Heart right ventricle (tissue), 16 donors: ENCODE results near the gene RAP1GAP2. TPM values are rescaled to one million over a fixed set of nuclear protein-coding genes. Genes with fewer than 3 reads are reported as not detected.

Experiments used
- ATAC-seq, 8 donors: fragments of 200-7000 bp; cut with Tn5 transposase; one replicate each; pipeline ENCODE4 v1.9.1; 2020; ENCODE audit warnings: mild to moderate bottlenecking in 8 of 8, moderate library complexity in 8 of 8, moderate number of reproducible peaks in 1 of 8
- DNase-seq, 2 donors: peaks; one replicate each; pipeline ENCODE4 v3.0.0-alpha.2; 2020
- H3K27ac ChIP-seq, 10 donors: fragments of 200-600 bp; sonication (generic) in 2 of 10; one replicate each; pipeline versions ENCODE4 v1.5.0 to v1.8.0; 2020 to 2022; ENCODE audit warnings: mild to moderate bottlenecking in 3 of 10
- H3K27me3 ChIP-seq, 7 donors: fragments of 200-600 bp; one replicate each; pipeline ENCODE4 v1.8.0; 2021 to 2022; ENCODE audit warnings: mild to moderate bottlenecking in 2 of 7
- H3K36me3 ChIP-seq, 9 donors: fragments of 200-600 bp; sonication (generic) in 1 of 9; one replicate each; pipeline versions ENCODE4 v1.5.0 to v1.8.0; 2020 to 2022; ENCODE audit warnings: mild to moderate bottlenecking in 2 of 9
- H3K4me1 ChIP-seq, 9 donors: fragments of 200-600 bp; sonication (generic) in 1 of 9; one replicate each; pipeline versions ENCODE4 v1.5.0 to v1.8.0; 2020 to 2022; ENCODE audit warnings: mild to moderate bottlenecking in 4 of 9
- H3K4me3 ChIP-seq, 10 donors: fragments of 200-600 bp; sonication (generic) in 2 of 10; one replicate each; pipeline versions ENCODE4 v1.5.0 to v1.8.0; 2020 to 2022; ENCODE audit warnings: mild to moderate bottlenecking in 7 of 10, moderate library complexity in 2 of 10
- H3K9me3 ChIP-seq, 11 donors: fragments of 200-600 bp in 10 of 11; sonication (generic) in 2 of 11; one replicate each; pipeline versions ENCODE4 v1.5.0 to v1.8.0; 2013 to 2022; ENCODE audit warnings: mild to moderate bottlenecking in 2 of 11, control low read depth in 1 of 11, moderate library complexity in 1 of 11
- WGBS, 2 donors: extraction: QIAGEN DNeasy Blood & Tissue Kit; methylation state at CpG; one replicate each; pipeline ENCODE4 v1.1.7; 2013; ENCODE audit warnings: inconsistent platforms in 1 of 2; 5-methylcytosine and 5-hydroxymethylcytosine counted together
- intact Hi-C, 10 donors: fragments of 100-400 bp; cut with DNase I; formaldehyde crosslinking; loops; one replicate each; pipeline versions ENCODE4 v1.11.1 to v1.14.2; 2022
- polyA plus RNA-seq, 2 donors: library from polyadenylated mRNA; stranded (reverse); fragments of 200-250 nt; gene quantifications; one replicate each; pipeline ENCODE4 v1.2.3, GENCODE V29; 2013
- total RNA-seq, 10 donors: library from RNA; stranded (reverse); fragmentation: NEBNext Ultra II Directional in 3 of 10; extraction: Animal tissue kit (Norgen Biotek cat#: 25700) in 3 of 10; gene quantifications; one replicate each; pipeline versions ENCODE4 v1.2.1 to v1.2.4, GENCODE V29; 2021 to 2023
- TF ChIP-seq, protein P1 (sequence below), 9 donors: fragments of 200-600 bp; sonication (generic) in 2 of 9; IDR thresholded peaks; one replicate each; pipeline versions ENCODE4 v1.5.0 to v1.8.0; 2021 to 2022; ENCODE audit warnings: antibody characterized with exemption in 9 of 9, mild to moderate bottlenecking in 5 of 9, moderate library complexity in 1 of 9
- donor health status: Arrhythmogenic right ventricular cardiomyopathy.
- donor health status: ischemic (EF 13 %, LVEDD 7.1; RV severe dilation, severe dysfunction).
- donor health status: healthy with polysubstance abuse.
- donor health status: DM: no; HTN: yes; CAD: no.
- donor health status: DM: no; HTN: no; CAD: no.
- donor health status: ischemic (EF 25% LVEDD 6.9; RV normal size, moderate dysfunction).
- donor health status: ischemic (EF 25% LVEDD 5.7; RV mildly dilated, moderate dysfunction).
- donor health status: healthy.
- donor health status: DM: yes; HTN: yes; CAD: no.
- donor health status: Ischemic cardiomyopathy.
- donor health status: ischemic (EF 35%, LVEDD 5.7; RV mildly dilated, moderate dysfunction).
- donor health status: nonischemic (EF 11% LVEDD 7.7; RV severe dilation, severe dysfunction).
- donor health status: DM: yes; HTN: yes; CAD: no.
- donor health status: PGD.
- donor health status: ischemic (EF 29% LVEDD 5.4; RV normal size, mild dysfunction).
- donor health status: nonischemic (EF 23%, LVEDD 6.1; RV moderate dilation, normal function).

RAP1GAP2 gene
- total and polyA plus RNA-seq, 12 donors: 9.5 to 51.3 (median 34.6) TPM

DNA sequence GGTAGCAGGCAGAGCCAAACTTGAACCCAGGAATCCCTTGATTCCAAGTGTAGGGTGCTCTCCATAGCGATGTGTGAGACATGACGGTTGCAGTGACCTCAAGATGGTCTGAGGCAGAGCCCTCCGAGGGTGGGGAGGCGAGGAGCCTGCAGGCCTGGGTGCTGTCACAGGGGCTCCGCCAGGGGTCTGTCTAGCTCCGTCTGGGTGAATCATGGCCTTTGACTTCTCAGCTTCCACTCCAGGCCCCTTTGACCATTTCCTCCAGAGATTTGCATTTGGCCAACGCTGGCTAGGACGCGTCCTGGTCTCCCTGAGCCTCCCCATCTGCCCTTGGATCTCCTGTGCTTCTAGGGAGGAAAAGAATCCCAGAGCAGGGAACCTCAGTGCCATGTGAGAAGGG is 104.6 kb downstream of the RAP1GAP2 start:
- DNase-seq (no peak), ATAC-seq (no peak)
- H3K36me3 ChIP-seq: no peaks in the 10 kb centered on the region
- H3K27ac ChIP-seq: peak overlapping the region in 3 of 10 donors; percentile 34 to 52 (median 49)
- H3K9me3 ChIP-seq: no peaks in the 10 kb centered on the region
- intact Hi-C loops: loop anchor here in 4 of 10 donors (5.0 kb wide), 2 partner anchors 39 to 44 kb away; no protein-coding TSS in a partner anchor
- H3K27me3 ChIP-seq: no peaks in the 10 kb centered on the region
- 88 to 90% methylated on average over 9 of the region's 9 CpGs for WGBS, 2 donors
- peaks cover 0 to 53% (median 22%) of the 10 kb centered on the region in 9 donors for H3K4me1 ChIP-seq
- TF ChIP-seq, protein P1, sequence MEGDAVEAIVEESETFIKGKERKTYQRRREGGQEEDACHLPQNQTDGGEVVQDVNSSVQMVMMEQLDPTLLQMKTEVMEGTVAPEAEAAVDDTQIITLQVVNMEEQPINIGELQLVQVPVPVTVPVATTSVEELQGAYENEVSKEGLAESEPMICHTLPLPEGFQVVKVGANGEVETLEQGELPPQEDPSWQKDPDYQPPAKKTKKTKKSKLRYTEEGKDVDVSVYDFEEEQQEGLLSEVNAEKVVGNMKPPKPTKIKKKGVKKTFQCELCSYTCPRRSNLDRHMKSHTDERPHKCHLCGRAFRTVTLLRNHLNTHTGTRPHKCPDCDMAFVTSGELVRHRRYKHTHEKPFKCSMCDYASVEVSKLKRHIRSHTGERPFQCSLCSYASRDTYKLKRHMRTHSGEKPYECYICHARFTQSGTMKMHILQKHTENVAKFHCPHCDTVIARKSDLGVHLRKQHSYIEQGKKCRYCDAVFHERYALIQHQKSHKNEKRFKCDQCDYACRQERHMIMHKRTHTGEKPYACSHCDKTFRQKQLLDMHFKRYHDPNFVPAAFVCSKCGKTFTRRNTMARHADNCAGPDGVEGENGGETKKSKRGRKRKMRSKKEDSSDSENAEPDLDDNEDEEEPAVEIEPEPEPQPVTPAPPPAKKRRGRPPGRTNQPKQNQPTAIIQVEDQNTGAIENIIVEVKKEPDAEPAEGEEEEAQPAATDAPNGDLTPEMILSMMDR (IDR thresholded peaks at IDR 0.05): no peak
- H3K4me3 ChIP-seq: no peak overlapping the region

DNA sequence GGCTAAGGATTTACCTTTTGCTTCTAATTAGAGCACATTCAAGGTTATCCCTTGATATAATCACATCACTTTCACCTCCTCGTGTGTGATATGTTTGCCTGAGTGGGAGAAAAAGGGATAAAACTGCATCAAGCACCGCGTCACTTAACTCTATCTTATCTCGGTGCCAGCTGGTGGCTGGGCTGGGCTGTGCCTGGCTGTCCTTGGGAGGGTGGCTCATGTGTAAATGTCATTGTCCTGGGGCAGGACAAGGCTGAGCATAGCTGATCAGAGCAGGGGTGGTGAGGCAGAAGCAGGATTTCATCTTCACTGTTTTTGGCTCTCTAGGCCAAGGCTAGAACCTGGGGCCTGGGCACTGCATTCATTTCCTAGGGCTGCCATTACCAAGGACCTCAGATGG is 105.3 kb downstream of the RAP1GAP2 start:
- intact Hi-C loops: loop anchor here in 4 of 10 donors (5.0 kb wide), 2 partner anchors 39 to 44 kb away; no protein-coding TSS in a partner anchor
- Histone ChIP-seq H3K9me3 (no peaks in the 10 kb centered on the region), H3K4me1 (peaks cover 0 to 61% (median 26%) of the 10 kb centered on the region in 9 donors), H3K4me3 (no peak overlapping the region), H3K36me3 (no peaks in the 10 kb centered on the region), H3K27me3 (no peaks in the 10 kb centered on the region), H3K27ac (peak overlapping the region in 6 of 10 donors; percentile 19 to 52 (median 37))
- peak in 6 of 8 donors; percentile 38 to 68 (median 47) for ATAC-seq
- DNase-seq: peak; percentile 35 to 40
- WGBS, 2 donors: 38 to 47% methylated on average over 4 of the region's 4 CpGs
- TF ChIP-seq, protein P1 (IDR thresholded peaks at IDR 0.05): no peak

DNA sequence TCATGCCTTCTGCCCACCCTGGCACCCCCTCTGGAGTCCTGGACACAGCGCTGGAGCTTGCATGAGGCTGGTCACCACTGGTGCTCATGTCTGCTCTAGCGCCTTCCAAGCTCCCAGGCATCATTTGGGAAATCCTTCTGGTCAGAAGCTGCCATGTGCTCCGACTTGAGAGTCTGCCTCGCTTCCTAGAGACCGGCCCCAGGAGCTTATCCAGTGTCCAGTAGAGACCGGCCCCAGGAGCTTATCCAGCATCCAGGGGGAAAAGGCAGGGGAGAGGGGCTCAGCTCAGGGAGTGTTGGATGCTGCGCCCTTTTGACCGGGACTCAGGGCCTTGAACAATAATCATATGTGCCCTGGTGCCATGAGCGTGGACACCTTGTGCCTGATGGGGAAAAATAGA is 106.3 kb downstream of the RAP1GAP2 start:
- Histone ChIP-seq H3K27ac (peak overlapping the region in 1 of 10 donors; percentile 40), H3K9me3 (no peaks in the 10 kb centered on the region), H3K36me3 (no peaks in the 10 kb centered on the region), H3K4me1 (peaks cover 0 to 61% (median 26%) of the 10 kb centered on the region in 9 donors), H3K27me3 (no peaks in the 10 kb centered on the region), H3K4me3 (no peak overlapping the region)
- intact Hi-C loops: loop anchor here in 4 of 10 donors (5.0 kb wide), 2 partner anchors 40 to 45 kb away; no protein-coding TSS in a partner anchor
- DNase-seq: no peak
- 94 to 95% methylated on average over 9 of the region's 9 CpGs for WGBS, 2 donors
- ATAC-seq: no peak
- TF ChIP-seq, protein P1 (IDR thresholded peaks at IDR 0.05): no peak

DNA sequence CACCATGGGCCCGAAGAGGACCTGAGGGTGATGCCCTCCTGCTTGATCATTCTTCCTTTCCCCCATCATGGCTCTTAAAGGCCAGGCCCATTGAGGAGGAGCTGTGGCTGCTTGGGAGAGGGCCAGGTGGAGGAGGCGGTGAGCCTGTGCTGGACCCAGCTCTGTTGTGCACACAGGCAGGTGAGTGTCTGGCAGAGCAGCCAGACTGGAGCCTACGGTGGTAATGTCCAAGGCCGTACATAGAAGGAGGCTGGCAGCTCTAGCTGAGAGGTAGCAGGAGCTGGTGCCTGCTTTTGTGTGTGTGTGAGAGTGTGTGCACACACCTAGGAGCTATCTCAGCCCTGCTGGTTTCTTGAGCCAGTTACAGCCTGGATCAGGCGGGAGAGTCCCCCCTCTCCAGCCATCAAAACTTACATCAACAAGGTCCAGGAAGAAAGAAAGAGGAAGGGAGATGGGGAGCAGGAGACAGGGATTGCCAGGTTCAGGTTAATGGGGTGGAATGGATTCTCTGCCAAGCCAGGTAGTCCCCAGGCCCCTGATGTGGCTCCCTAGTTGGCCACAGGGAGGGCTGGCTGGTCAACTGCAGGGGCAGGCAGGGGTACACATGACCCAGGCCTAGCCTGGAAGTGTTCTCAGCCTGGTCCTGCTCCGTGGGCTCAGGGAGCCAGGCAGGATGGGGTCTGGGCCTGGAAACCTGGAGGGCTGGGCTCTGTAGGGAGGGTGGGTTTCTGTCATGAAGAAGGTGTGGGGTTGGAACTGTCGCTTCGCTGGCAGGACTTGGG is 107.1 kb downstream of the RAP1GAP2 start:
- H3K4me1 ChIP-seq: peaks cover 0 to 61% (median 26%) of the 10 kb centered on the region in 9 donors
- H3K36me3 ChIP-seq: no peaks in the 10 kb centered on the region
- H3K27me3 ChIP-seq: no peaks in the 10 kb centered on the region
- no peak overlapping the region for H3K4me3 ChIP-seq
- DNase-seq: no peak
- ATAC-seq: peak in 3 of 8 donors; percentile 4 to 16 (median 7)
- peak overlapping the region in 4 of 10 donors; percentile 28 to 67 (median 36) for H3K27ac ChIP-seq
- intact Hi-C loops: loop anchor here in 4 of 10 donors (5.0 kb wide), 2 partner anchors 41 to 46 kb away; no protein-coding TSS in a partner anchor
- 77% methylated on average over 8 of the region's 8 CpGs for WGBS, 2 donors
- TF ChIP-seq, protein P1 (IDR thresholded peaks at IDR 0.05): no peak
- no peaks in the 10 kb centered on the region for H3K9me3 ChIP-seq
